Activated CD4-positive, alpha-beta T cell treated with anti-CD3 and anti-CD28 coated beads, Interleukin-2, Interleukin-4, amounts not matched to agents 100 ng/mL and 50 ng/mL, durations not matched to agents 16 hours and 8 hours (primary cell): Measurements from ENCODE around the gene HABP4.

Source experiments
- DNase-seq: peaks from one replicate; pipeline ENCODE4 v3.0.0-alpha.2; 2020; ENCODE audit warnings: low spot score

The HABP4 gene

DNA sequence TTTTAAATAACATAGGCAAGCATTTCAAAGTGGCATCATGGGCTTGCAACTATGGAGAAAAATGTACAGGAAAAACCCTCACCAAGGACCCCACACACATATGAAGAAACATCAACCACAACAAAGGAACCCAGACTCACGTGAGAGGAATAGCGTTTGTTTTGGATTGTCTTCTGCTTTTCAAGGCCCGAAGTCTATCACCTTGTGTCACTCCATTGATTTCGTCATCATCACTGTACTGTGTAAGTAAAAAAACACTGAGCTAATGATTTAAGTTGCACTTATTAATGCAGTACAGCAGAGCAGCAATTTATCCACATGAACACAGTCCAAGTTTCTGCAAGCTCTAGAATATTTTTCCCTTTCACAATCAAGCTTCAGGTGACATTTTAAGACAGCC, 72.4 kb downstream of the HABP4 start:
- no peak for DNase-seq

- no peak for DNase-seq
Observed at GRCh38 chr9:96523374-96523773, 73.4 kb downstream of the HABP4 start.

DNA sequence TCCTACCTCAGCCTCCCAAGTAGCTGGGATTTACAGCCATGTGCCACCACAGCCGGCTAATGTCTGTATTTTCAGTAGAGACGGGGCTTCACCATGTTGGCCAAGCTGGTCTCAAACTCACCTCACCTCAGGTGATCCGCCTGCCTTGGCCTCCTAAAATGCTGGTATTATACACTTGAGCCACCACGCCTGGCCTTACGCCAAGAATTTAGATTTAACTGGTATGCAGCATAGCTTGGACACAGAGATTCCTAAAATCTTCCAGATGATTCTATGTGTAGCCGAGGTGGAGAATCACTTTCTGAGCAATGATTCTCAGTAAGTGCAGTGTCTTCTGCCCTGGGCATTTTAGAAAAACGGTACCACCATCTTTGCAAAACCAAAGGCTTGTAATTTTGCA, 74.1 kb downstream of the HABP4 start:
- DNase-seq, result no peak

GRCh38 chr9:96524764-96525163, 74.8 kb downstream of the HABP4 start:
- no peak for DNase-seq

DNA sequence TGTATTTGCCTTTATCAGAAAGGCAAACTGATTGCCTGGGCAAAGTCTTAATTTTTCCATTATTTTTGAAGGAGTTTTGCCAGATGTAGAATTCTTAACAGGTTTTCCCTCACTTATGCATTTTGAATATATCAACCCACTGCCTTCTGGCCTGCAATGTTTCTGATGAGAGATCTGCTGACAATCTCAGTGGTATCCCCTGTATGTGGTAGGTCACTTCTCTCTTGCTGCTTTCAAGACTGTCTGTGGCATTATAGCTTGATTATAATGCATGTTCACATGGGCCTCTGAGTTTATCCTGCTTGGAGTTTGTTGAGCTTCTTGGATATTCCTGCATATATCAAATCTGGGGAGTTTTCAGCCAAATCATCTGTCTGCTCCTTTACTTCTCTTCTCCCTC, 82.2 kb downstream of the HABP4 start:
- no peak for DNase-seq

DNA sequence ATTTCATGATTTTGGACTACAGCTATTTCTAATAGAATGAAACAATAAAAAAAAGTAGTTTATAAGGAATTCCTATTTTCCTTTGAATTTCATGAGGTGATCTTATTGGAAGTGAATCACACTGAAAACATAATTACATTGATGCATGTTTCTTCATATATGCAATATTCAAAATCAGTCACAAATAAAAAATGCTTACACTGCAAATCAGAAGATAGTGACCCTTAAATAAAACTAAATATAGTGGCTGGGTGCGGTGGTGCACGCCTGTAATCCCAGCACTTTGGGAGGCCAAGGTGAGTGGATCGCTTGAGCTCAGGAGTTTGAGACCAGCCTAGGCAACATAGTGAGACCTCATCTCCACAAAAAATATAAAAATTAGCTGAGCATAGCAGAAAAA, 90.1 kb downstream of the HABP4 start:
- no peak for DNase-seq
